GM19455 (cell line): ENCODE measurements around the gene OR51B6.
"Not testable (repeated sequence)": the region's sequence is repeated elsewhere in the genome, so short reads cannot be mapped to it uniquely, and the experiment has no call there.

Experiments
- ATAC-seq: cut with Tn5 transposase; IDR thresholded peaks from one replicate; pipeline ENCODE4 v1.9.1; 2021; ENCODE audit not compliant: unreplicated experiment

The OR51B6 gene

GRCh38 chr11:5364214-5364613 lies 12.9 kb downstream of the OR51B6 start:
- no peak for ATAC-seq

GRCh38 chr11:5366365-5366764 lies 15.1 kb downstream of the OR51B6 start:
- ATAC-seq: not testable (repeated sequence)

GRCh38 chr11:5366856-5367255 lies 15.5 kb downstream of the OR51B6 start:
- ATAC-seq: no peak

GRCh38 chr11:5367448-5368074 lies 16.3 kb downstream of the OR51B6 start:
- ATAC-seq: no peak

GRCh38 chr11:5368502-5369043 lies 17.3 kb downstream of the OR51B6 start:
- no peak for ATAC-seq

GRCh38 chr11:5369789-5370188 lies 18.5 kb downstream of the OR51B6 start:
- no peak for ATAC-seq

GRCh38 chr11:5380740-5381342 lies 29.5 kb downstream of the OR51B6 start:
- ATAC-seq: peak; percentile 91

- ATAC-seq: no peak
These were observed 32.3 kb downstream of the OR51B6 start, which contains the start of gene OR51M1 for GRCh38 chr11:5383576-5383975. OR51M1 (plus strand) TSS chr11:5383812; CDS start chr11:5389399, 5,587 bp downstream.

GRCh38 chr11:5384335-5384734 lies 33.0 kb downstream of the OR51B6 start:
- no peak for ATAC-seq

- no peak for ATAC-seq
These were observed 38.9 kb downstream of the OR51B6 start for GRCh38 chr11:5390210-5390609.

- ATAC-seq: no peak
These were observed 42.8 kb downstream of the OR51B6 start for GRCh38 chr11:5394091-5394490.

- no peak for ATAC-seq
These were observed 47.6 kb downstream of the OR51B6 start for GRCh38 chr11:5398936-5399335.
